ENCODE results near the gene ABCA2.

ABCA2 gene

DNA sequence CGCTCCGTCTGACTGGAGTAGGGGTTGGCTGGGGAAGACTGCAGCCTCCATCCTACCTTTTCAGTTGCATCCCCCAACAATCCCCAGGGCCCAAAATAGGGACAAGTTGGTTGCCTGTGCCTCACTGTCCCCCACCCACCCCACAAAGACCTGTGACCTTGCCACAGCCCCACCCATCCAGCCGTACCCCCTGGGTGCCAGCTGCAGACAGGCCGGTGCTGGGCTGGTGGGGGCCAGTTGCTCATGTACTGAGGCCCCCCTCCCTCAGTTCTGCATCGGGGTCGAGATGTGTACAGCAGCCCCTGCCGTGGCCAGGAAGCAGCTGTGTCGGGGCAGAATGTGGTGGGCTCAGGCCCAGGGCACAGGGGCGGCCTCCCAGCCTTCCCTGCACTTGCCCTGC lies 44.9 kb downstream of the ABCA2 start:
- DNase-seq (ENCODE audit: low read depth): no peak
- TF ChIP-seq, protein P1, sequence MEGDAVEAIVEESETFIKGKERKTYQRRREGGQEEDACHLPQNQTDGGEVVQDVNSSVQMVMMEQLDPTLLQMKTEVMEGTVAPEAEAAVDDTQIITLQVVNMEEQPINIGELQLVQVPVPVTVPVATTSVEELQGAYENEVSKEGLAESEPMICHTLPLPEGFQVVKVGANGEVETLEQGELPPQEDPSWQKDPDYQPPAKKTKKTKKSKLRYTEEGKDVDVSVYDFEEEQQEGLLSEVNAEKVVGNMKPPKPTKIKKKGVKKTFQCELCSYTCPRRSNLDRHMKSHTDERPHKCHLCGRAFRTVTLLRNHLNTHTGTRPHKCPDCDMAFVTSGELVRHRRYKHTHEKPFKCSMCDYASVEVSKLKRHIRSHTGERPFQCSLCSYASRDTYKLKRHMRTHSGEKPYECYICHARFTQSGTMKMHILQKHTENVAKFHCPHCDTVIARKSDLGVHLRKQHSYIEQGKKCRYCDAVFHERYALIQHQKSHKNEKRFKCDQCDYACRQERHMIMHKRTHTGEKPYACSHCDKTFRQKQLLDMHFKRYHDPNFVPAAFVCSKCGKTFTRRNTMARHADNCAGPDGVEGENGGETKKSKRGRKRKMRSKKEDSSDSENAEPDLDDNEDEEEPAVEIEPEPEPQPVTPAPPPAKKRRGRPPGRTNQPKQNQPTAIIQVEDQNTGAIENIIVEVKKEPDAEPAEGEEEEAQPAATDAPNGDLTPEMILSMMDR (conservative IDR thresholded peaks at IDR 0.05; ENCODE audit: control insufficient read depth, insufficient read depth, low read depth, low read length): no peak
- H3K4me3 ChIP-seq (ENCODE audit: control insufficient read depth, low read depth, low read length): no peak overlapping the region

DNA sequence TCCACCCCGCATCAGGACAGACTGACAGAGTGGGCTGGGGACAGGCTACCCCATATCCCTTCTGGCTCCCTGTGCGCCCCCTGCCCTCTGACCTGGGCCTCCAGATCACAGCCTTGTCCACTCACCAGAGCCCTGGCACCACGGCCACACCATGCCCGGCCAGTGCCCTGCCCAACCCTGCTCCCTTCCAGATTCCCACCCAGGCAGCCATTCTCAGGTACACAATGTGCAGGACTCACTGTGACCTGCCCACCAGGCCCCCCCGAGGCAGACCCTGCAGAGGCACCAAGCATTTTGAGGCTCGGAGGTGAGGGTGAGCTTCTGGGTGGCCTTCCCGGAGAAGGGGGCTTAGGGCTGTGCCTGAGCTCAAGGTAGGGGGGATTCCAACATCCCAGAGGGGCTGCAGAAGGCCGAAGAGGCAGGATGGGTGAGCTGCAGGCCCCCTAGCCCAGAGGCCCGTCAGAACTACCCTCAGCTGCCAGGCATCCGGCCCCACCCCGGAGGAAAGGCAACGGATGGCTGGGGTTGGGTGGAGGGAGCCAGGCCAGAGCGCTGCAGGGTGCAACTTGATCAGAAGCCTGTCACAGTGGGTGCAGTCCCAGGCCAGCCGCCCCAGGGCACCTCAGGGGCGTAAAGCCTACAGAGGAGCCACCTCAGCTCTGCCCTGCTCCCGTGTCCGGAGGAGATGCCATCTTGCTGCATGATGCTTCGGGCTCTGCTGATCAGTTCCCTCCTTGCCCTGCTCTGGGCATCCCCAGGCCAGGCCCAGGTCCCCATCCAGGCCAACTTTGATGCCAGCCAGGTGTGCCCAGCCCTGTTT lies 45.6 kb downstream of the ABCA2 start, which contains the start of gene LCNL1:
LCNL1 (plus strand) TSS at position 762 of the 820 bp plus-strand sequence. CDS start 594 bp downstream, outside the sequence.
- TF ChIP-seq, protein P1 (conservative IDR thresholded peaks at IDR 0.05; ENCODE audit: control insufficient read depth, insufficient read depth, low read depth, low read length): no peak
- no peak for DNase-seq (ENCODE audit: low read depth)
- H3K4me3 ChIP-seq (ENCODE audit: control insufficient read depth, low read depth, low read length): no peak within 1 kb of the TSS

DNA sequence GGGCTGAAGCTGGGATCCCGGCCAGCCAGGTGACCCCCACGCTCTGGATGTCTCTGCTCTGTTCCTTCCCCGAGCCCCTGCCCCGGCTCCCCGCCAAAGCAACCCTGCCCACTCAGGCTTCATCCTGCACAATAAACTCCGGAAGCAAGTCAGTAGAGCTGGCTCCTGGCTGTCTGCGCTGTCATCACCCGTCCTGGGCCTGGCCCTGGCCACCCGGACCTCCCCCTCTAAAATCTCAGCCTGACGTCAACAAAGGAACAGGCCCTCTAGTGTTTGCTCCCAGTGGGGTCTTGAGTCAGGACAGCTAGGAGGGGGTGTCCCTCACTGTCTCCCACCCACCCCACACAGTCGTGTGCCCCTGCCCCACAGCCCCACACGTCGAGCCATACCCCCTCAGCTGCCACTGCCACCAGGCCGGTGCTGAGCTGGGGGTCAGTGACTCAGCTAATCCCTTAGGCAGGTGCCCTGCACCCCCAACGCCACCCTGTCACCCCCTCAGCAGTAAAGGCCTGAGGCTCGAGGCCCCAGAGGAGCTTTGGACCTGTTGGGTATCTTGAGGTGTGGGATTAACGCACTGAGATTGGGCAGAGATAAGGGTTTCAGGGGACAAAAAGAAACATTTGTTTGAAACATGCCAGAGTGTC lies 46.3 kb downstream of the ABCA2 start:
- H3K4me3 ChIP-seq (ENCODE audit: control insufficient read depth, low read depth, low read length): no peak overlapping the region
- no peak for DNase-seq (ENCODE audit: low read depth)
- TF ChIP-seq, protein P1 (conservative IDR thresholded peaks at IDR 0.05; ENCODE audit: control insufficient read depth, insufficient read depth, low read depth, low read length): no peak

DNA sequence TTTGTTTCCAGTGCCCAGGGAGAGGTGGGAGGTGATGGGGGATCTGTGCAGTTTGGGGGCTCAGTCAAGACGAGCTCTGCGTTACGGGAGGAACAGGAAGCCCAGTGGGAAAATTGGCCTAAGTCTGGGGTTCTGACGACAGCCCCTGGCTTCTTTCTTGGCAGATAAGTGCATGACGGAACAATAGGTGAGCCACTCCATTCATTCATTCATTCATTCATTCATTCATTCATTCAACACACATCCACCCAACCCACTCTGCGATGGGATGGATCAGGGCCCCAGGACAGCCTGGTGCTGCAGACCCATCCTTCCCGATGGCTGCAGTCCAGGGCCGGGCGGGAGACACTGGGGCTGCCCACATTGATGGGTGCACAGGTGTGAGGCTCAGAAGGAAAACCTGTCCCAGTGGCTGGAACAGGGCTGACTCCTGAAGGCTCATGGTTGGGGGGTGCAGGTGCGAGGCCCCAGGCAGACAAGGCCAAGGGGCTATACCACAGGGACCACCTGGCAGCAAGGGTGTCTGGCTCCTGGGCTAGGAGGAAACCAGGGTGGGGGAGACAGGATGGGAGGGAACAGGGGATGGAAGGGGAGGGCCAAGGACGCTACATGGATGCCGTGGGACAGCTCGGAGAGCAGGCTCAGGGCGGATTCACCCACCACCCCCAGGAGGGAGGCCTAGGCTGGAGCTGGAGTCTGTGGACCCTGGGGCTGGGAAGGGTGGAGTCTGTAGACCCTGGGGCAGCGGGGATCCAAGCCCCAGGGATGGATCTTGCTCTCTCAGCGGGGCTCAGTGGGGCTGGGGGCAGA lies 47.2 kb downstream of the ABCA2 start:
- H3K4me3 ChIP-seq (ENCODE audit: control insufficient read depth, low read depth, low read length): no peak overlapping the region
- TF ChIP-seq, protein P1 (conservative IDR thresholded peaks at IDR 0.05; ENCODE audit: control insufficient read depth, insufficient read depth, low read depth, low read length): no peak
- no peak for DNase-seq (ENCODE audit: low read depth)

DNA sequence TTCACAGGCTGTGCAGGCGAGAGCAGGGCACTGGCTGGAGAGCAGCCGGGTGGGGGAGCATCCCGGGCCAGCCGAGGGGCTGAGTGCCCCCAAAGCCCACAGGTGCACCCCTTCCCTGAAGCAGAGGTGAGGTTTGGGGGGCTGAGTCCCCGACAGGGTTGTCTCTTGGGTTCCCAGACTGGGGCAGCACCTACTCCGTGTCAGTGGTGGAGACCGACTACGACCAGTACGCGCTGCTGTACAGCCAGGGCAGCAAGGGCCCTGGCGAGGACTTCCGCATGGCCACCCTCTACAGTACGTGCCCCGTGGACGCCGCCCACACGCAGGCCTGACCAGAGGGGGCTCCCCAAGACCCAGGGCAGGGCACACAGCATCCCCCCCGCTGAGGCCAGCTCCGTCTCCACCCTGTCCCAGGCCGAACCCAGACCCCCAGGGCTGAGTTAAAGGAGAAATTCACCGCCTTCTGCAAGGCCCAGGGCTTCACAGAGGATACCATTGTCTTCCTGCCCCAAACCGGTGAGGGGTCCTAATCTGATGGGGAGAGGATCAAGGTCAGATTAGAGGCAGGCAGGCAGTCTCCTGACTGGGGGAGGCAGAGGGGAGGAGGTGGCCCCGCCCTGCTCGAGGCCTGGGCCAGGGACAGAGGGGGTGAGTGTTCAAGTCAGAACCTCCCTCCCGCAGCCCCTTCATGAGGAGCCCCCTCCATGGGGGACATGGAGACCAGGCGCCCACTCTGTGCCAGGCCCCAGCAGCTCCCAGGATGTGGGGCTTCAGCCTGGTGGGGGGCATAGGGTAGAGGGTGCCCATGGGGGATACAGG lies 48.1 kb downstream of the ABCA2 start:
- no peak overlapping the region for H3K4me3 ChIP-seq (ENCODE audit: control insufficient read depth, low read depth, low read length)
- TF ChIP-seq, protein P1 (conservative IDR thresholded peaks at IDR 0.05; ENCODE audit: control insufficient read depth, insufficient read depth, low read depth, low read length): no peak
- no peak for DNase-seq (ENCODE audit: low read depth)

Measured in fibroblast of mammary gland (primary cell).